IgD-negative memory B cell (primary cell): Measurements from ENCODE around the gene NMD3. TPM values are rescaled to one million over a fixed set of nuclear protein-coding genes. Genes with fewer than 3 reads are reported as not detected.
"Not testable (repeated sequence)": the region's sequence is repeated elsewhere in the genome, so short reads cannot be mapped to it uniquely, and the experiment has no call there.

Experiments
- H3K27ac Mint-ChIP-seq, 3 donors: one replicate each; pipeline ENCODE4 v1.8.0; 2020 to 2022; ENCODE audit warnings: mild to moderate bottlenecking in 3 of 3, mixed read lengths in 3 of 3, moderate library complexity in 1 of 3
- H3K27me3 Mint-ChIP-seq: one replicate; pipeline ENCODE4 v1.8.0; 2021; ENCODE audit warnings: mixed read lengths
- H3K36me3 Mint-ChIP-seq: one replicate; pipeline ENCODE4 v1.8.0; 2020; ENCODE audit warnings: mild to moderate bottlenecking, mixed read lengths
- H3K4me1 Mint-ChIP-seq, 3 donors: one replicate each; pipeline ENCODE4 v1.8.0; 2020 to 2022; ENCODE audit warnings: mixed read lengths in 3 of 3, mild to moderate bottlenecking in 1 of 3
- H3K4me3 Mint-ChIP-seq, 4 donors: one replicate each; pipeline ENCODE4 v1.8.0; 2020 to 2022; ENCODE audit warnings: mild to moderate bottlenecking in 4 of 4, mixed read lengths in 4 of 4, moderate library complexity in 3 of 4
- H3K9me3 Mint-ChIP-seq, 3 donors: one replicate each; pipeline ENCODE4 v1.8.0; 2020 to 2021; ENCODE audit warnings: mixed read lengths in 3 of 3, mild to moderate bottlenecking in 1 of 3
- polyA plus RNA-seq: library from polyadenylated mRNA; unstranded; fragments of 300-500 nt; fragmentation: Illumina TruSeq; gene quantifications from one replicate; pipeline ENCODE4 v1.2.3, GENCODE V29; 2021

The NMD3 gene
- 33.9 TPM for polyA plus RNA-seq

GRCh38 chr3:161220850-161221753, at the start of gene NMD3:
Gene NMD3, plus strand, starts transcription at chr3:161221311. Its CDS starts 703 bp downstream, at chr3:161222014.
- peak within 1 kb of the TSS; percentile 91 to 98 (median 98) for H3K4me3 Mint-ChIP-seq
- peaks cover 13 to 25% (median 19%) of the 10 kb centered on the region in 3 donors for H3K4me1 Mint-ChIP-seq
- peak within 1 kb of the TSS; percentile 87 to 98 (median 91) for H3K27ac Mint-ChIP-seq
- peaks cover 6% of the 10 kb centered on the region for H3K36me3 Mint-ChIP-seq
- H3K9me3 Mint-ChIP-seq: peaks cover 0 to 3% (median 0%) of the 10 kb centered on the region in 3 donors
- H3K27me3 Mint-ChIP-seq: no peaks in the 10 kb centered on the region

GRCh38 chr3:161171639-161172552, 49.2 kb upstream of the NMD3 start:
- Mint-ChIP-seq H3K27me3 (no peaks in the 10 kb centered on the region), H3K4me1 (peaks cover 0 to 2% (median 0%) of the 10 kb centered on the region in 3 donors), H3K36me3 (no peaks in the 10 kb centered on the region), H3K4me3 (no peak overlapping the region), H3K9me3 (peaks cover 0 to 6% (median 0%) of the 10 kb centered on the region in 3 donors), H3K27ac (peak overlapping the region in 1 of 3 donors; percentile 72)

DNA sequence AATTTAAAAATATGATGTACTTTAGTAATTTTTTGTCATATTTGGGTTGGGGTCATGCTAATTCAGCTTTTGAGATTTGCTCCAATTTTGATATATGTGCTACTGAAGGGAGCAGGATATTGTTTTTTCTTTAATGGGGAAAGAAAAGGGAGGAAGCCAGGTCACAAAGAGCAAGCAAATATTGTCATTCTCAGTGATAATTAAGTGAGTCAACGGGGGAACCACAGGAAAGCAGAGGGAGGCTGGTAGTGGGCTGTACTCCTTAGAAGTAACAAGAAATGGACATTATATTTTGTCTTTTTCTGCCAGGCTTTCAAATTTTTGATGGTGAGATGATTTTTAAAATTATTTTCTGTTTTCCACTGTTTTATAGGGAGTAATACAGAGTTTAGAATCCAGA, 45.6 kb upstream of the NMD3 start:
- Mint-ChIP-seq H3K27ac (no peak overlapping the region), H3K4me3 (no peak overlapping the region), H3K36me3 (no peaks in the 10 kb centered on the region), H3K9me3 (peaks cover 0 to 6% (median 2%) of the 10 kb centered on the region in 3 donors), H3K27me3 (no peaks in the 10 kb centered on the region), H3K4me1 (no peaks in the 10 kb centered on the region)

DNA sequence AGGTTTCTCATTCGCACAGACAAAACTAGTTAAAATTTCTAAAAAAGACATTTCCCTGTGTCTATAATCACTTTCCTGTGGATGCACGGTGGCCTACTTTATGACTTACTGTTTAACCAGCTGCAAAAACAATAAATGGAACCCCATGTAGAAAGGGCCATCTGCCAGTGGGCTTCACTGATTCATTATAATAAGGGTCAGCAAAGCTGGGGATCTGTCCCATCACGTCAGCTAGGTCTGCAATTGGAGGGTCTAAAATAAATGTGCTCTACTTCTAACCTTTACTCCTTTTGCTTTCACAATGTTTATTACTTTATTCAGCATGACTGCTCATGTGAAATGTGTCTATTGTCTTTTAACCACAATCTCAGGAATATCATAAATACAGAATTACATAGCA, 43.1 kb upstream of the NMD3 start:
- Mint-ChIP-seq H3K4me1 (no peaks in the 10 kb centered on the region), H3K27me3 (peaks cover 2% of the 10 kb centered on the region), H3K36me3 (no peaks in the 10 kb centered on the region), H3K27ac (no peak overlapping the region), H3K9me3 (peaks cover 0 to 6% (median 2%) of the 10 kb centered on the region in 3 donors), H3K4me3 (no peak overlapping the region)

GRCh38 chr3:161181371-161181770, 39.7 kb upstream of the NMD3 start:
- not testable (repeated sequence) for H3K4me3 Mint-ChIP-seq, H3K27ac Mint-ChIP-seq, H3K9me3 Mint-ChIP-seq, H3K36me3 Mint-ChIP-seq, H3K4me1 Mint-ChIP-seq, H3K27me3 Mint-ChIP-seq

- Mint-ChIP-seq H3K4me3 (no peak overlapping the region), H3K27me3 (peaks cover 2% of the 10 kb centered on the region), H3K9me3 (peaks cover 0 to 3% (median 0%) of the 10 kb centered on the region in 3 donors), H3K27ac (no peak overlapping the region), H3K4me1 (peaks cover 0 to 1% (median 0%) of the 10 kb centered on the region in 3 donors), H3K36me3 (no peaks in the 10 kb centered on the region)
These were observed 34.1 kb upstream of the NMD3 start for GRCh38 chr3:161187046-161187445.

DNA sequence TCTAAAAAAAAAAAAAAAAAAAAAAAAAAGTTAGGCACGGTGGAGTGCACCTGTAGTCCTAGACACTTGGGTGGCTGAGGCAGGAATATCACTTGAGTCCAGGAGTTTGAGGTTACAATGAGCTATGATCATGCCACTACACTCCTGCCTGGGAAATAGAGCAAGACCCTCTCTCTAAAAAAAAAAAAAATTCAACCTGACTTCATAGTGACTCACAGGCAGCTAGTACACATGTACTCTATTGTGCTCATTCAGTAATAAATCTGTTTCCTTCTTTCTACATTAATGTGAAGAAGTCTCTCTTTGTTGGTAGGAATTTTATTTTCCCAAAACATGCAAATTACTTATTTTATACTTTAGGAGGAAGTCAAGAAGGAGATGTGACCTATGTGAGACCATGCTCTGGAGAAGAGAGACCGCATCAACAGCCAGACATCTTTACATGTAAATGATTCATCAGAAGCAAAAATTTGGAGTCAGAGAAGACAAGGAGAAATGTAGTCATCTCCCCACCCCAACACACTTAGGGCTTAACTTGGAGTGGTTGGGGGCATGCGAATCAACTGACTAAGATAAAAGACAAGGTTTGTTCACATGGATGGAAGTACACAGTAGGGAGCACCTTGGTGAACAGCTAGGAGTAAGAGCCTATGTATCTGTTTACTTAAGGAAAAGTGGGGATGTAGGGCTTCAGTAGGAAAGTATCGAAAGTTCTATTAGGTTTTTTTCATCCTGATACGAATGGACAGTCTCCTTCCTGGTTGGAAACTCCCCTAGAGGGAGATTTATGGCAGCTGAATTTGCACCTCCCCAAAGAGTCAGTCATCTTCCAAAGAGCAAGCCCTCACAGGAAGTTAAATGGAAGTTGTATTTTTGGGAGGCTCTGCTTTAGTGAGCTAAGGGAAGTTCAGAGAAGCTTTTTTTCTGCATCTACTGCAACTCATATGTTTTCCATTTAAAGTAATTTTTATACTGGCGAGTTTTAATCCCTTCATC, 23.0 kb upstream of the NMD3 start:
- no peak overlapping the region for H3K4me3 Mint-ChIP-seq
- peaks cover 2% of the 10 kb centered on the region for H3K36me3 Mint-ChIP-seq
- H3K27ac Mint-ChIP-seq: no peak overlapping the region
- H3K4me1 Mint-ChIP-seq: peaks cover 0 to 2% (median 0%) of the 10 kb centered on the region in 3 donors
- H3K27me3 Mint-ChIP-seq: peaks cover 3% of the 10 kb centered on the region
- no peaks in the 10 kb centered on the region for H3K9me3 Mint-ChIP-seq

DNA sequence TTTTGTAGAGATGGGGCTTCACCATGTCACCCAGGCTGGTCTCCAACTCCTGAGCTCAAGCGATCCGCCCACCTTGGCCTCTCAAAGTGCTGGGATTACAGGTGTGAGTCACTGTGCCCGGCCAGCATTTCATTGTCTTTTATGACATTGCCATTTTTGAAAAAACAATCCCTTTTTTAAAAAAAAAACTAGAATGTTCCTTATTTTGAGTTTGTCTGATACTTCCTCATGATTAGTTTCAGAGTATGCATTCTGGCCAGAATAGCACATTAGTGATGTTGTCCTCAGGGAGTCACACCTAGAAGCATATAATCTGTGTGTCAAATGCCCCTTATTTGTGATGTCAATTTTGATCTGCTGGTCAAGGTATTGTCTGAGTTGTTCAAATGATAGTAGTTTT, 21.2 kb upstream of the NMD3 start:
- peaks cover 3% of the 10 kb centered on the region for H3K27me3 Mint-ChIP-seq
- no peaks in the 10 kb centered on the region for H3K9me3 Mint-ChIP-seq
- H3K36me3 Mint-ChIP-seq: peaks cover 3% of the 10 kb centered on the region
- H3K27ac Mint-ChIP-seq: no peak overlapping the region
- H3K4me3 Mint-ChIP-seq: no peak overlapping the region
- H3K4me1 Mint-ChIP-seq: peaks cover 0 to 2% (median 0%) of the 10 kb centered on the region in 3 donors

- Mint-ChIP-seq H3K9me3 (no peaks in the 10 kb centered on the region), H3K36me3 (peaks cover 1% of the 10 kb centered on the region), H3K27ac (no peak overlapping the region), H3K4me3 (no peak overlapping the region), H3K4me1 (no peaks in the 10 kb centered on the region), H3K27me3 (no peaks in the 10 kb centered on the region)
These were observed 17.5 kb upstream of the NMD3 start for GRCh38 chr3:161203485-161204098.

DNA sequence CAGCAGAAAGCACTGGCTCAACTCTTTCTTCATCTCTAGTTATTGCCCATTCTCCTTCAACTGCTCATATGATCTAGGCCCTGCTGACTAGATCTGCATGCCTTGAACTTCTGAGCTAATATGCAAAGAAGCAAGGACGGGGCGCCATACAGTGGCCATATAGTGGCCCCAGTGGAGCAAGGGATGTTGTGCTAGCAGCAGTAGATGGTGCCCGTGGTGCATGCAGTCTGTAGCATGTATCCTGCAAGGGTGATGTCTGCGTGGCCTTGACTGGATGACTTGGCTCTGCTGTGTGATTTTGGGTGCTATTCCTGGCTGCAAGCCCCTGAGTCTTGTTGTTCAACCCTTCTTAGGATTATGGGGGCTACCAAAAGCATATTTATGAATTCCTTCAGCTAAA, 12.2 kb upstream of the NMD3 start:
- Mint-ChIP-seq H3K4me1 (no peaks in the 10 kb centered on the region), H3K36me3 (peaks cover 1% of the 10 kb centered on the region), H3K4me3 (no peak overlapping the region), H3K9me3 (no peaks in the 10 kb centered on the region), H3K27me3 (no peaks in the 10 kb centered on the region), H3K27ac (no peak overlapping the region)

GRCh38 chr3:161212171-161212771, 8.8 kb upstream of the NMD3 start:
- Mint-ChIP-seq H3K27me3 (peaks cover 3% of the 10 kb centered on the region), H3K27ac (no peak overlapping the region), H3K4me3 (no peak overlapping the region), H3K9me3 (no peaks in the 10 kb centered on the region), H3K4me1 (no peaks in the 10 kb centered on the region), H3K36me3 (no peaks in the 10 kb centered on the region)

GRCh38 chr3:161212906-161213305, 8.2 kb upstream of the NMD3 start:
- Mint-ChIP-seq H3K27me3 (peaks cover 3% of the 10 kb centered on the region), H3K36me3 (no peaks in the 10 kb centered on the region), H3K4me3 (no peak overlapping the region), H3K27ac (no peak overlapping the region), H3K9me3 (no peaks in the 10 kb centered on the region), H3K4me1 (no peaks in the 10 kb centered on the region)

- Mint-ChIP-seq H3K27me3 (peaks cover 3% of the 10 kb centered on the region), H3K4me1 (no peaks in the 10 kb centered on the region), H3K4me3 (no peak overlapping the region), H3K36me3 (no peaks in the 10 kb centered on the region), H3K9me3 (no peaks in the 10 kb centered on the region), H3K27ac (no peak overlapping the region)
These were observed 7.5 kb upstream of the NMD3 start for GRCh38 chr3:161213644-161214043.
